Loucy (cell line): ENCODE results near the gene SETD2.
A peak's percentile ranks its signal among the peaks of the same experiment; 100 is the strongest.

Experiments used
- H2AFZ ChIP-seq: fragments of 200-600 bp; sonication (generic); 2 replicates; pipeline ENCODE4 v1.6.0; 2016; ENCODE audit warnings: antibody characterized with exemption, mild to moderate bottlenecking, low read length, moderate library complexity
- H3F3A ChIP-seq: fragments of 200-600 bp; 2 replicates; pipeline ENCODE4 v1.6.0; 2016; ENCODE audit warnings: antibody characterized with exemption, low read depth, mild to moderate bottlenecking
- H3K27me3 ChIP-seq: fragments of 200-600 bp; sonication (generic); 2 replicates; pipeline ENCODE4 v1.6.1; 2014; ENCODE audit warnings: low read length, mild to moderate bottlenecking; ENCODE audit not compliant: insufficient read depth, poor library complexity, severe bottlenecking
- H3K36me3 ChIP-seq: fragments of 200-600 bp; sonication (generic); 2 replicates; pipeline ENCODE4 v1.6.1; 2016; ENCODE audit warnings: low read length; ENCODE audit not compliant: insufficient read depth
- H3K4me1 ChIP-seq: fragments of 200-600 bp; sonication (generic); 2 replicates; pipeline ENCODE4 v1.5.1; 2014; ENCODE audit warnings: low read length, mild to moderate bottlenecking; ENCODE audit not compliant: insufficient read depth, poor library complexity, severe bottlenecking
- H3K4me2 ChIP-seq: fragments of 200-600 bp; sonication (generic); 2 replicates; pipeline ENCODE4 v1.6.0; 2014; ENCODE audit warnings: antibody characterized with exemption, low read length, low read depth, mild to moderate bottlenecking; ENCODE audit not compliant: poor library complexity, severe bottlenecking
- H3K4me3 ChIP-seq: fragments of 200-600 bp; sonication (generic); 2 replicates; pipeline ENCODE4 v1.5.1; 2014; ENCODE audit warnings: low read length, mild to moderate bottlenecking, mixed read lengths; ENCODE audit not compliant: poor library complexity, severe bottlenecking
- H3K79me2 ChIP-seq: fragments of 200-600 bp; sonication (generic); 2 replicates; pipeline ENCODE4 v1.6.1; 2014; ENCODE audit warnings: low read length; ENCODE audit not compliant: insufficient read depth
- H3K9ac ChIP-seq: fragments of 200-600 bp; sonication (generic); 2 replicates; pipeline ENCODE4 v1.6.0; 2014; ENCODE audit warnings: mild to moderate bottlenecking, low read depth, low read length, moderate library complexity; ENCODE audit not compliant: poor library complexity, severe bottlenecking
- H3K9me2 ChIP-seq: fragments of 200-600 bp; sonication (generic); replicated peaks from 2 replicates; pipeline ENCODE4 v1.6.1; 2016; ENCODE audit warnings: low read depth, low read length, mixed read lengths
- H3K9me3 ChIP-seq: fragments of 200-600 bp; sonication (generic); 2 replicates; pipeline ENCODE4 v1.6.1; 2014; ENCODE audit warnings: mild to moderate bottlenecking, antibody characterized with exemption, low read length, low read depth; ENCODE audit not compliant: insufficient read depth
- H4K20me1 ChIP-seq: fragments of 200-600 bp; sonication (generic); 2 replicates; pipeline ENCODE4 v1.6.0; 2014; ENCODE audit warnings: antibody characterized with exemption, low read length, mild to moderate bottlenecking; ENCODE audit not compliant: insufficient read depth, poor library complexity, severe bottlenecking
- EZH2phosphoT487 ChIP-seq: fragments of 200-600 bp; IDR thresholded peaks from 2 replicates; pipeline ENCODE4 v1.6.1; 2018; ENCODE audit warnings: antibody characterized with exemption, mild to moderate bottlenecking, moderate library complexity, borderline replicate concordance
- TF ChIP-seq, protein P1 (sequence below): fragments of 200-600 bp; sonication (generic); conservative IDR thresholded peaks from 2 replicates; pipeline ENCODE4 v1.5.1; 2014; ENCODE audit warnings: mild to moderate bottlenecking, antibody characterized with exemption, low read length

The SETD2 gene

DNA sequence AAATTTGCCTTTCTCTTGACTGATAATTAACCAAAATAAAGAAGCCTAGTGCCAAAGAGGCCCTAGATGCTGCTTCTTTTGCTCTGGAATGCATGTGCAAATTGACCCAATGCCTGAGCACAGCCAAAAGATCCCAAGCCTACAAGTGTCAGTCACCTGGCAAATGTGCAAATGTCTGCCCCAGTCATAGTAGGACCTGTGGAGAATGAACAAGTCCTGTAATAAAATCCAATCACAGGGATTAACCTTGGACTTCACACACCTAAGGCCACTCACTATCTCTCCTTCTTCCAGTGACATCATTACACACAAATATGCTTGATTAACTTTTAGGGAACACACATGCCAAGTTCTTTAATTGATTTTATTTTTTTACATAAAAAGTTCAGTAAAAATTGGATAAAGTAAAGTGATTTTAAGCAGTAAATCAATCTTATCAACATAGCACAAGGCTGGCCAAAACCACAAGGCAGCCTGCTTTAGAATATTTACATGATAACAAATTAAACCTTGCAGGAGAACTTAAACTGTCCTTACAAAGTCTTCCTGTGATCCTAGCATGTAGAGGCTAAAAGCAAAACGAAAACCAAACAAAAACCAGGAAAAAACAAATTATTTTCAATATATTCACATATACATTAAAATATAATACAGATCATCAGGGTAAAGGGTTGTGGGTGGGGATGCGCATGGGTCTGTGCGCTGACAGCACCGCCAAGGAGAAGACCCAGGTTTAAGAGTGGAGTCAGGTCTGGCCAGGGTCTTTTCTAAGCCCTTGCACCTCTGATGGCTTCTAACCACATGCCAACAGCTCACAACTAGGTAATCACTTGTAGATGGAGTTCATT lies 147.6 kb downstream of the SETD2 start:
- Histone ChIP-seq H3F3A (peaks cover 40% of the 10 kb centered on the region), H4K20me1 (no peaks in the 10 kb centered on the region), H3K27me3 (no peaks in the 10 kb centered on the region), H3K79me2 (peaks cover 31% of the 10 kb centered on the region), H3K9me2 (no peaks in the 10 kb centered on the region), H3K9me3 (no peaks in the 10 kb centered on the region), H2AFZ (no peak overlapping the region), H3K4me1 (peaks cover 83% of the 10 kb centered on the region), H3K9ac (peak overlapping the region; percentile 83), H3K4me3 (peak overlapping the region; percentile 72), H3K4me2 (peak overlapping the region; percentile 92), H3K36me3 (peaks cover 35% of the 10 kb centered on the region)
- no peak for TF ChIP-seq EZH2phosphoT487
- TF ChIP-seq, protein P1, sequence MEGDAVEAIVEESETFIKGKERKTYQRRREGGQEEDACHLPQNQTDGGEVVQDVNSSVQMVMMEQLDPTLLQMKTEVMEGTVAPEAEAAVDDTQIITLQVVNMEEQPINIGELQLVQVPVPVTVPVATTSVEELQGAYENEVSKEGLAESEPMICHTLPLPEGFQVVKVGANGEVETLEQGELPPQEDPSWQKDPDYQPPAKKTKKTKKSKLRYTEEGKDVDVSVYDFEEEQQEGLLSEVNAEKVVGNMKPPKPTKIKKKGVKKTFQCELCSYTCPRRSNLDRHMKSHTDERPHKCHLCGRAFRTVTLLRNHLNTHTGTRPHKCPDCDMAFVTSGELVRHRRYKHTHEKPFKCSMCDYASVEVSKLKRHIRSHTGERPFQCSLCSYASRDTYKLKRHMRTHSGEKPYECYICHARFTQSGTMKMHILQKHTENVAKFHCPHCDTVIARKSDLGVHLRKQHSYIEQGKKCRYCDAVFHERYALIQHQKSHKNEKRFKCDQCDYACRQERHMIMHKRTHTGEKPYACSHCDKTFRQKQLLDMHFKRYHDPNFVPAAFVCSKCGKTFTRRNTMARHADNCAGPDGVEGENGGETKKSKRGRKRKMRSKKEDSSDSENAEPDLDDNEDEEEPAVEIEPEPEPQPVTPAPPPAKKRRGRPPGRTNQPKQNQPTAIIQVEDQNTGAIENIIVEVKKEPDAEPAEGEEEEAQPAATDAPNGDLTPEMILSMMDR, result no peak

DNA sequence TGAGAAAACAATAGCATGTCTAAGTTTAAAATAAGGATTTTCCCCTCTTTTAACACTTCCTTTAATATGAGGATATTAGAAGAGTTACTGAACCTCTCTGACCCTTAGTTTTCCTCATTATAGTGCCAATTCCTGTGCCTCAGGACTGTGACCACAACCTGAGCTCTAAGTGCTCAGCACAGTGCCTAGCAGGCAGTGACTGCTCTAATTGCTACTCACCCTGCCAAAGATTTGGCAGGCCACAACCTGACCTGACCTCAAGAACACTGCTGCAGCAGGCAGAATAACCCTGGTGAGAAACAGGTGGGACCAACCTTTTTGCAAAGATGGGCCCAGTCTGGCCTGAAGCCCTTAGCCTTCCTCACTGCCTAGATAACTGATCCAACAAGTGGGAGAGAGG lies 148.8 kb downstream of the SETD2 start:
- H3F3A ChIP-seq, result peaks cover 40% of the 10 kb centered on the region
- TF ChIP-seq EZH2phosphoT487, result no peak
- TF ChIP-seq, protein P1, result no peak
- H3K36me3 ChIP-seq, result peaks cover 32% of the 10 kb centered on the region; the same call in 1 of the 2 replicates
- peak overlapping the region; percentile 10 for H3K4me2 ChIP-seq
- H3K9ac ChIP-seq, result peak overlapping the region; percentile 83
- H2AFZ ChIP-seq, result no peak overlapping the region
- no peaks in the 10 kb centered on the region for H4K20me1 ChIP-seq
- H3K4me1 ChIP-seq, result peaks cover 72% of the 10 kb centered on the region
- H3K9me3 ChIP-seq, result no peaks in the 10 kb centered on the region
- no peak overlapping the region for H3K4me3 ChIP-seq
- peaks cover 20% of the 10 kb centered on the region for H3K79me2 ChIP-seq
- no peaks in the 10 kb centered on the region for H3K9me2 ChIP-seq
- H3K27me3 ChIP-seq, result no peaks in the 10 kb centered on the region

DNA sequence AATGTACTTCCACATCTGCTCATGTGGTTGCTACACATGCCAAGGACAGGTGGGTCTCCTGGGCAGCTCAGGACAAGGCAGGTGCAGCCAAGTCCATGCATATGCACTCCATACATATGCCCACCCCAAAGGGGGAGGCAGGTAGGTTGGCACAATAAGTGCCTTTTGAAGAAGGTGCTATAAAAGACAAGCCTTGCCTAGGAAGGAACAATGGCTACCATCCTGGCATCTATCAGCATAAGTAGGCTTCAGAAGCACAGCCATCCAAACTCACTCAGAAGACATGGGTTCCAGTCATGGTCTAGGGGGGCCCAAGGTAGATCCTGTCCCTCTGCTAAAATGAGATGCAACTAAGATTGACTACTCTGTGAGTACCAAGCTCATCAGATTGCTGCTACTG lies 149.9 kb downstream of the SETD2 start:
- TF ChIP-seq, protein P1, result no peak
- TF ChIP-seq EZH2phosphoT487, result no peak
- Histone ChIP-seq H2AFZ (no peak overlapping the region), H3K9ac (peak overlapping the region; percentile 83), H3F3A (peaks cover 36% of the 10 kb centered on the region), H3K9me2 (no peaks in the 10 kb centered on the region), H3K79me2 (peaks cover 9% of the 10 kb centered on the region), H4K20me1 (no peaks in the 10 kb centered on the region), H3K9me3 (no peaks in the 10 kb centered on the region), H3K36me3 (peaks cover 23% of the 10 kb centered on the region; the same call in 1 of the 2 replicates), H3K4me1 (peaks cover 61% of the 10 kb centered on the region), H3K27me3 (no peaks in the 10 kb centered on the region), H3K4me3 (no peak overlapping the region), H3K4me2 (no peak overlapping the region)
